Measurements from ENCODE around the gene ARID5B. TPM values are rescaled to one million over a fixed set of nuclear protein-coding genes. Genes with fewer than 3 reads are reported as not detected.

ARID5B gene
- total and polyA plus RNA-seq, 2 donors (not counting 1 experiment from before 2014, with no cell fraction given) = 118 to 145 TPM

GRCh38 chr10:62115321-62115720, 213.8 kb downstream of the ARID5B start:
- Histone ChIP-seq H3K4me2 (ENCODE audit: extremely low read depth, insufficient read depth, low read length) (no peak overlapping the region), H3K27ac (ENCODE audit: insufficient read depth, low read length) (no peak overlapping the region), H3K79me2 (ENCODE audit: control insufficient read depth, insufficient read depth, low read length) (no peaks in the 10 kb centered on the region), H3K27me3 (ENCODE audit: control insufficient read depth, insufficient read depth, low read length) (no peaks in the 10 kb centered on the region), H2AFZ (ENCODE audit: low read length) (no peak overlapping the region), H3K9ac (ENCODE audit: insufficient read depth, low read length) (no peak overlapping the region), H3K4me3 (replicated peaks in 1 of 4; ENCODE audit: control extremely low read depth in 1 of 4, insufficient read depth in 1 of 4, low read depth in 3 of 4, low read length in 4 of 4) (no peak overlapping the region), H3K36me3 (ENCODE audit: control insufficient read depth, insufficient read depth, low read length) (no peaks in the 10 kb centered on the region), H3K4me1 (ENCODE audit: control insufficient read depth, extremely low read depth, insufficient read depth, low read length) (no peaks in the 10 kb centered on the region), H4K20me1 (ENCODE audit: control insufficient read depth, extremely low read depth, insufficient read depth, low read length) (no peaks in the 10 kb centered on the region), H3K9me3 (ENCODE audit: control insufficient read depth, insufficient read depth, low read depth, low read length) (no peaks in the 10 kb centered on the region)
- TF ChIP-seq EZH2 (IDR thresholded peaks at IDR 0.05; ENCODE audit: low read length, missing control alignments) (no peak), CTCF (conservative IDR thresholded peaks at IDR 0.05 in 1 of 2, IDR thresholded peaks at IDR 0.05 in 1 of 2; ENCODE audit: low read depth in 1 of 2, low read length in 2 of 2) (no peak)
- no peak for DNase-seq (ENCODE audit: low read depth in 2 of 2)

- no peak overlapping the region for H3K4me3 ChIP-seq (replicated peaks in 1 of 4; ENCODE audit: control extremely low read depth in 1 of 4, insufficient read depth in 1 of 4, low read depth in 3 of 4, low read length in 4 of 4)
- no peaks in the 10 kb centered on the region for H3K27me3 ChIP-seq (ENCODE audit: control insufficient read depth, insufficient read depth, low read length)
- H3K4me1 ChIP-seq (ENCODE audit: control insufficient read depth, extremely low read depth, insufficient read depth, low read length) = no peaks in the 10 kb centered on the region
- no peaks in the 10 kb centered on the region for H3K9me3 ChIP-seq (ENCODE audit: control insufficient read depth, insufficient read depth, low read depth, low read length)
- no peak overlapping the region for H3K27ac ChIP-seq (ENCODE audit: insufficient read depth, low read length)
- H4K20me1 ChIP-seq (ENCODE audit: control insufficient read depth, extremely low read depth, insufficient read depth, low read length) = no peaks in the 10 kb centered on the region
- no peaks in the 10 kb centered on the region for H3K36me3 ChIP-seq (ENCODE audit: control insufficient read depth, insufficient read depth, low read length)
- TF ChIP-seq CTCF (conservative IDR thresholded peaks at IDR 0.05 in 1 of 2, IDR thresholded peaks at IDR 0.05 in 1 of 2; ENCODE audit: low read depth in 1 of 2, low read length in 2 of 2) (no peak), EZH2 (IDR thresholded peaks at IDR 0.05; ENCODE audit: low read length, missing control alignments) (no peak)
- no peaks in the 10 kb centered on the region for H3K79me2 ChIP-seq (ENCODE audit: control insufficient read depth, insufficient read depth, low read length)
- H2AFZ ChIP-seq (ENCODE audit: low read length) = no peak overlapping the region
- DNase-seq (ENCODE audit: low read depth in 2 of 2) = no peak
- H3K4me2 ChIP-seq (ENCODE audit: extremely low read depth, insufficient read depth, low read length) = no peak overlapping the region
- H3K9ac ChIP-seq (ENCODE audit: insufficient read depth, low read length) = no peak overlapping the region
These were observed 214.3 kb downstream of the ARID5B start for GRCh38 chr10:62115842-62116241.

- Histone ChIP-seq H3K4me1 (ENCODE audit: control insufficient read depth, extremely low read depth, insufficient read depth, low read length) (no peaks in the 10 kb centered on the region), H3K9ac (ENCODE audit: insufficient read depth, low read length) (no peak overlapping the region), H3K9me3 (ENCODE audit: control insufficient read depth, insufficient read depth, low read depth, low read length) (no peaks in the 10 kb centered on the region), H3K4me2 (ENCODE audit: extremely low read depth, insufficient read depth, low read length) (no peak overlapping the region), H3K27me3 (ENCODE audit: control insufficient read depth, insufficient read depth, low read length) (no peaks in the 10 kb centered on the region), H2AFZ (ENCODE audit: low read length) (no peak overlapping the region), H4K20me1 (ENCODE audit: control insufficient read depth, extremely low read depth, insufficient read depth, low read length) (no peaks in the 10 kb centered on the region), H3K36me3 (ENCODE audit: control insufficient read depth, insufficient read depth, low read length) (no peaks in the 10 kb centered on the region), H3K79me2 (ENCODE audit: control insufficient read depth, insufficient read depth, low read length) (no peaks in the 10 kb centered on the region), H3K4me3 (replicated peaks in 1 of 4; ENCODE audit: control extremely low read depth in 1 of 4, insufficient read depth in 1 of 4, low read depth in 3 of 4, low read length in 4 of 4) (no peak overlapping the region), H3K27ac (ENCODE audit: insufficient read depth, low read length) (no peak overlapping the region)
- no peak for DNase-seq (ENCODE audit: low read depth in 2 of 2)
- TF ChIP-seq CTCF (conservative IDR thresholded peaks at IDR 0.05 in 1 of 2, IDR thresholded peaks at IDR 0.05 in 1 of 2; ENCODE audit: low read depth in 1 of 2, low read length in 2 of 2) (no peak), EZH2 (IDR thresholded peaks at IDR 0.05; ENCODE audit: low read length, missing control alignments) (no peak)
These were observed 215.4 kb downstream of the ARID5B start for GRCh38 chr10:62116896-62117295.

All from fibroblast of lung (primary cell).